HFFc6 (cell line): ENCODE results near the gene AP1S3. TPM values are rescaled to one million over a fixed set of nuclear protein-coding genes. Genes with fewer than 3 reads are reported as not detected.
"Not testable (repeated sequence)": the region's sequence is repeated elsewhere in the genome, so short reads cannot be mapped to it uniquely, and the experiment has no call there.

Experiments
- DNase-seq: peaks from one replicate; pipeline ENCODE4 v3.0.0-alpha.2; 2018
- H3K27ac Mint-ChIP-seq: 2 replicates; pipeline ENCODE4 v1.8.0; 2020; ENCODE audit warnings: mild to moderate bottlenecking, mixed read lengths
- H3K27me3 Mint-ChIP-seq: 2 replicates; pipeline ENCODE4 v1.8.0; 2021; ENCODE audit warnings: mild to moderate bottlenecking, moderate library complexity, mixed read lengths; ENCODE audit not compliant: insufficient read depth
- H3K36me3 Mint-ChIP-seq: 2 replicates; pipeline ENCODE4 v1.8.0; 2021; ENCODE audit warnings: low read depth, mixed read lengths
- H3K4me1 Mint-ChIP-seq: 2 replicates; pipeline ENCODE4 v1.8.0; 2020; ENCODE audit warnings: low read depth, mixed read lengths
- H3K4me3 Mint-ChIP-seq: 2 replicates; pipeline ENCODE4 v1.8.0; 2020; ENCODE audit warnings: mild to moderate bottlenecking, moderate library complexity, mixed read lengths
- H3K9me3 Mint-ChIP-seq: 2 replicates; pipeline ENCODE4 v1.8.0; 2020; ENCODE audit warnings: mild to moderate bottlenecking, mixed read lengths
- CTCF ChIP-seq: fragments of 200-600 bp; sonication (generic); IDR thresholded peaks from 2 replicates; pipeline ENCODE4 v1.5.0; 2021; ENCODE audit warnings: antibody characterized with exemption, mild to moderate bottlenecking
- total RNA-seq, 6 experiments: library from RNA; stranded (reverse); fragmentation: NEBNext Ultra II Directional; extraction: Animal tissue kit (Norgen Biotek cat#: 25700); gene quantifications; 2 replicates in 1 of 6; 3 replicates in 5 of 6; pipeline ENCODE4 v1.2.3, GENCODE V29; 2021

AP1S3 gene
- total RNA-seq, 6 experiments from 2014 or later, result 7.4 to 12.7 (median 9.9) TPM

DNA sequence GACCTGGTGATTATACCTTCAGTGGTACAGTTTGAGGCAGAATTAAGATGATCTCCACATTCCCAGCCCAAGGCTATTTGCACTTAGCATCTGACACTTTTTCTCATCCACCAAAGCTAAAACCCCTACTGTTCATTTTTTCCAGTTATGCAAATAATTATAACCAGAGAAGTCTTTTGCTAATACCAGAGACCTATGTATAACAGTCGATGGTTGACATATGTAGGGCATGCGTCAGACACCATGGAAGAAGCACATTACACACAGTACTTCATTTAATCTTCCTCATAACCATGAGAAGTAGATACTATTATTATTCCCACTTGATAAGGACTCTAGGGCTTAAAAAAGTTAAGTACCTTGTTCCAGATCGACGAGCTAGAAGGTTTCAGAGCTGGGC, 36.5 kb downstream of the AP1S3 start:
- H3K27me3 Mint-ChIP-seq, result no peaks in the 10 kb centered on the region
- no peak for DNase-seq
- H3K9me3 Mint-ChIP-seq, result no peaks in the 10 kb centered on the region
- no peak overlapping the region for H3K27ac Mint-ChIP-seq
- H3K4me1 Mint-ChIP-seq, result peaks cover 47% of the 10 kb centered on the region
- H3K4me3 Mint-ChIP-seq, result no peak overlapping the region
- no peak for TF ChIP-seq CTCF
- no peaks in the 10 kb centered on the region for H3K36me3 Mint-ChIP-seq

GRCh38 chr2:223797811-223798721, 39.3 kb downstream of the AP1S3 start:
- DNase-seq, result peak; percentile 38
- peak; percentile 84 for TF ChIP-seq CTCF
- no peak overlapping the region for H3K27ac Mint-ChIP-seq
- H3K4me3 Mint-ChIP-seq, result no peak overlapping the region
- peaks cover 45% of the 10 kb centered on the region for H3K4me1 Mint-ChIP-seq
- H3K27me3 Mint-ChIP-seq, result peaks cover 3% of the 10 kb centered on the region; the same call in 1 of the 2 replicates
- H3K9me3 Mint-ChIP-seq, result no peaks in the 10 kb centered on the region
- H3K36me3 Mint-ChIP-seq, result no peaks in the 10 kb centered on the region

- peaks cover 3% of the 10 kb centered on the region for H3K27me3 Mint-ChIP-seq
- H3K9me3 Mint-ChIP-seq, result no peaks in the 10 kb centered on the region
- no peak for DNase-seq
- no peak overlapping the region for H3K4me3 Mint-ChIP-seq
- TF ChIP-seq CTCF, result no peak
- H3K36me3 Mint-ChIP-seq, result peaks cover 5% of the 10 kb centered on the region; the same call in 1 of the 2 replicates
- H3K4me1 Mint-ChIP-seq, result peaks cover 39% of the 10 kb centered on the region
- H3K27ac Mint-ChIP-seq, result no peak overlapping the region
Measured at GRCh38 chr2:223797037-223797436, 40.3 kb downstream of the AP1S3 start.

GRCh38 chr2:223789423-223789822, 48.0 kb downstream of the AP1S3 start:
- no peak for TF ChIP-seq CTCF
- Mint-ChIP-seq H3K4me1 (peaks cover 8% of the 10 kb centered on the region), H3K27me3 (no peaks in the 10 kb centered on the region; the same call in 1 of the 2 replicates), H3K9me3 (no peaks in the 10 kb centered on the region), H3K27ac (no peak overlapping the region), H3K36me3 (peaks cover 5% of the 10 kb centered on the region; the same call in 1 of the 2 replicates), H3K4me3 (no peak overlapping the region)
- no peak for DNase-seq

DNA sequence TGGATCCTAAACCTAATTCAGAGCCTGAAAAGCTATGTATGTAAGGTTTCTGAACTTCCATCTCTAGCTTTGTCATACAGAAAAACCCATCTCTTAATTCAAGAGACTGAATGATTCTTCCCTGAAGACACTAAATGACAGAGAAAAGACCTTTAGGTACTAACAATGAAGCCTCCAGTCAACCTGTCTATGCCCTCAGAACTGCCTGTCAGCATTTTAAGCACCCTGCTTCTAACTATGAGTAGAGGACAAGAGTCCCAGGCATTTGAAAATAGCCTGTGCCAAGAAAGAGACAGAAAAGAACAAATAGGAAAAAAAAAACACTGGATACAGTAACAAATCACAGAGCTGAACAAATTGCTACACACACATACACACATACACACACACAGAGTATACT, 48.6 kb downstream of the AP1S3 start:
- no peak for TF ChIP-seq CTCF

DNA sequence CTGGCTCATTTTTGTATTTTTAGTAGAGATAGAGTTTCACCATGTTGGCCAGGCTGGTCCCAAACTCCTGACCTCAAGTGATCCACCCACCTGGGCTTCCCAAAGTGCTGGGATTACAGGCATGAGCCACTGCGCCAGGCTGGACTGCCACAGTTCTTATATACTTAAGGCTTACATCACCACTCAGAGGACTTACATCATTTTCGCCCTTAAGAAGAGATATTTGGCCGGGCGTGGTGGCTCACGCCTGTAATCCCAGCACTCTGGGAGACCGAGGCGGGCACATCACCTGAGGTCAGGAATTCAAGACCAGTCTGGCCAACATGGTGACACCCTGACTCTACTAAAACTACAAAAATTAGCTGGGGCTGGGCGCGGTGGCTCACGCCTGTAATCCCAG, 49.3 kb downstream of the AP1S3 start:
- not testable (repeated sequence) for H3K27me3 Mint-ChIP-seq, H3K9me3 Mint-ChIP-seq, H3K4me1 Mint-ChIP-seq, H3K27ac Mint-ChIP-seq, H3K4me3 Mint-ChIP-seq, DNase-seq, H3K36me3 Mint-ChIP-seq

More for the DNA sequence above, 48.6 kb downstream of the AP1S3 start:
- H3K36me3 Mint-ChIP-seq, result peaks cover 5% of the 10 kb centered on the region; the same call in 1 of the 2 replicates
- H3K27ac Mint-ChIP-seq, result no peak overlapping the region
- no peak for DNase-seq
- no peak overlapping the region for H3K4me3 Mint-ChIP-seq
- H3K9me3 Mint-ChIP-seq, result no peaks in the 10 kb centered on the region
- H3K4me1 Mint-ChIP-seq, result peaks cover 8% of the 10 kb centered on the region
- no peaks in the 10 kb centered on the region; the same call in 1 of the 2 replicates for H3K27me3 Mint-ChIP-seq
